Retinal pigment epithelial cell (primary cell): ENCODE measurements around the gene TSPYL4.

Experiments used
- DNase-seq: peaks from one replicate; pipeline ENCODE4 v3.0.0-alpha.2; 2010; ENCODE audit warnings: low read depth
- H3K4me3 ChIP-seq: 2 replicates; pipeline ENCODE4 v1.5.1; 2011; ENCODE audit warnings: mild to moderate bottlenecking, low read length, control low read depth, moderate library complexity
- TF ChIP-seq, protein P1 (sequence below): conservative IDR thresholded peaks from 2 replicates; pipeline ENCODE4 v1.5.1; 2011; ENCODE audit warnings: low read depth, low read length, control low read depth, inconsistent platforms

Gene TSPYL4

DNA sequence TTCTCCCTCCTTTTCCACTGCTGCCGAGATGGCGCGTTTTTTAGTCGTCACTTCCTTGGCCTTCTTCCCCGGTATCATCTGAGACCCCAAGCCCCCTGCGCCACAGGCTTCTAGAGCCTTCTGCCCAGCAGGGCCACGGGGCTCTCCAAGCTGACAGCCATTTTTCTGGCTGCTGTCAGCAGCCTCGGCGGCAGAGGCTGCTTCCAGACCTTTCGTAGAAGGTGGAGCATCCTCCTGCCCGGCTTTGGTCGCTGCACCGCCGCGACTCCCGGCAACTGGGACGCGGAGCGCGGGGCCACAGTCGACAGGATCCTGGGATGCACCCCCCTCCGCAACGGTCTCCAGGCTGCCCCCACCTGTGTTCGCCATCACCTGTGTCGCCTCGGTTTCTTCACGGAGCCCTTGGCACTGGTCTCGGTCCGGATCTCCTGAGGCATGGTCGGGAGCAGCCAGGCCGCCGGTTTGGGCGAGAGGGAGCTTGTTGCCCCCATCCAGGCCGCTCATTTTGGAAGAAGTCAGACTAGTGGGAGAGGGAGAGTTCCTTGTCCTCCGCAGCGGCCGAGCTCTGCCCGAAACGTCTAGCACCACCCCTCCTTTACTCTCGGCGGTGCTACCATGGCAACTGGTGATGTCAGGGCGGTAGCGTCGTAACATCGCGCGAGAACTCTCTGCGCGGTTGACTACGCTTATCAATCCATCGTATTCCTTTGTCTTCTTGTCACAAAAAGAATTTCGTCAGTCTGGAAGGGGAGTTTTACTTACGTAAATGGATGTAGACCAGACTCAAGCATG lies at the start of gene TSPYL4:
TSS of gene TSPYL4 (minus strand) at position 571 of the 792 bp plus-strand sequence. CDS start at position 504, 67 bp downstream.
- H3K4me3 ChIP-seq, result peak within 1 kb of the TSS; percentile 93
- TF ChIP-seq, protein P1, sequence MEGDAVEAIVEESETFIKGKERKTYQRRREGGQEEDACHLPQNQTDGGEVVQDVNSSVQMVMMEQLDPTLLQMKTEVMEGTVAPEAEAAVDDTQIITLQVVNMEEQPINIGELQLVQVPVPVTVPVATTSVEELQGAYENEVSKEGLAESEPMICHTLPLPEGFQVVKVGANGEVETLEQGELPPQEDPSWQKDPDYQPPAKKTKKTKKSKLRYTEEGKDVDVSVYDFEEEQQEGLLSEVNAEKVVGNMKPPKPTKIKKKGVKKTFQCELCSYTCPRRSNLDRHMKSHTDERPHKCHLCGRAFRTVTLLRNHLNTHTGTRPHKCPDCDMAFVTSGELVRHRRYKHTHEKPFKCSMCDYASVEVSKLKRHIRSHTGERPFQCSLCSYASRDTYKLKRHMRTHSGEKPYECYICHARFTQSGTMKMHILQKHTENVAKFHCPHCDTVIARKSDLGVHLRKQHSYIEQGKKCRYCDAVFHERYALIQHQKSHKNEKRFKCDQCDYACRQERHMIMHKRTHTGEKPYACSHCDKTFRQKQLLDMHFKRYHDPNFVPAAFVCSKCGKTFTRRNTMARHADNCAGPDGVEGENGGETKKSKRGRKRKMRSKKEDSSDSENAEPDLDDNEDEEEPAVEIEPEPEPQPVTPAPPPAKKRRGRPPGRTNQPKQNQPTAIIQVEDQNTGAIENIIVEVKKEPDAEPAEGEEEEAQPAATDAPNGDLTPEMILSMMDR, result no peak

DNA sequence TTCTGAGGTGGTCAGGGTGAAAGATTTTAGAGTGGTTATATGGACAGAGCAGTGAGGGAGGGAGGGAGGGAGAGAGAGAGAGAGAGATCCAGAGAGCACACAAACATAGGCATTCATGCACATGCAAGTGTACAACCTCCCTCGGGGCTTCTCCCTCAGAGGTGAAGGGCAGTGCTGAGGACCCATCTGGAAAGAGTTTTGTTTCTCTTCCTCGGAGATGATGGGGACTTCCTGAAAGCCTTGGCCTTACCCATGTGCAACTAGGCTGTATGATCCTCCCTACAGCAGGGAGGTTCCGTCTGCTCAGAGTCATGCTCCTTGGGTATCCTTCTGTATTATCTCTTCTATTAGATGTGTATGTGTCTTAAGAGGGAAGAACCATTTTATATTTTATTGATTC lies 47.2 kb upstream of the TSPYL4 start:
- DNase-seq, result no peak
- TF ChIP-seq, protein P1, result no peak
- H3K4me3 ChIP-seq, result no peak overlapping the region

More for the DNA sequence above, at the start of gene TSPYL4:
- DNase-seq, result peak; percentile 81

- TF ChIP-seq, protein P1, result no peak
- H3K4me3 ChIP-seq, result no peak overlapping the region
Measured at GRCh38 chr6:116300566-116300965, 46.7 kb upstream of the TSPYL4 start.

GRCh38 chr6:116298973-116299372 lies 45.1 kb upstream of the TSPYL4 start:
- no peak for DNase-seq
- TF ChIP-seq, protein P1, result no peak
- no peak overlapping the region for H3K4me3 ChIP-seq

More at GRCh38 chr6:116300566-116300965, 46.7 kb upstream of the TSPYL4 start:
- DNase-seq, result no peak

- no peak overlapping the region for H3K4me3 ChIP-seq
- no peak for DNase-seq
- TF ChIP-seq, protein P1, result no peak
Measured at GRCh38 chr6:116298273-116298672, 44.4 kb upstream of the TSPYL4 start.

DNA sequence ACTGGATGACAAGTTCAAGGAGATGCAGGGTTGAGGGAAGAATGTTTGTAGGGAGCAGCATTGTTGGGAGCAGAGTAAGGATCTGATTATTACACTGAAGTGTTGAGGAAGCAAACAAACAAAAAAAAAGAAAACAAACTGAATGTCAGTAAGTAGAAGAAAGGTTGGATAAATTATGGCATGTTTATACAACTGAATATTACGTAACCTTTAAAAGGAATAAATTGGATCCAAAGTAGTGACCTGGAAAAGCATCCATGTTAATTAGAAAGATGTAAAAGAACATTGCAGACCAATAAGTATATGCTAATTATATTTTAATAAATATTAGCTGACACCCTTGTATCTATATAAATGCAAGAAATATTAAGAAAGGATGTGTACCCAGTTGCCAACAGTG lies 38.7 kb upstream of the TSPYL4 start:
- H3K4me3 ChIP-seq, result no peak overlapping the region
- DNase-seq, result no peak
- TF ChIP-seq, protein P1, result no peak
